ENCODE results near the gene FYB2. TPM values are rescaled to one million over a fixed set of nuclear protein-coding genes. Genes with fewer than 3 reads are reported as not detected.

Gene FYB2
- total RNA-seq, 1 experiment from 2014 or later, result not detected

GRCh38 chr1:56726706-56727105, 92.5 kb downstream of the FYB2 start:
- DNase-seq, result no peak
- BruUV-seq (replicated peaks), result no TSS peak
- TF ChIP-seq EZH2 (IDR thresholded peaks at IDR 0.05; ENCODE audit: low read depth) (no peak), CTCF (conservative IDR thresholded peaks at IDR 0.05) (no peak)

GRCh38 chr1:56719171-56719570, 100.0 kb downstream of the FYB2 start:
- no peak for DNase-seq
- Histone ChIP-seq H3K36me3 (ENCODE audit: low read depth) (no peaks in the 10 kb centered on the region), H3K9me2 (ENCODE audit: insufficient read depth) (no peaks in the 10 kb centered on the region), H3K4me2 (no peak overlapping the region), H2AFZ (no peak overlapping the region), H4K20me1 (ENCODE audit: insufficient read depth) (no peaks in the 10 kb centered on the region), H3K79me2 (ENCODE audit: low read depth) (no peaks in the 10 kb centered on the region), H3F3A (ENCODE audit: insufficient read depth, low read depth) (no peaks in the 10 kb centered on the region), H3K27ac (no peak overlapping the region), H3K4me3 (no peak overlapping the region), H3K9me3 (ENCODE audit: insufficient read depth, low read depth) (no peaks in the 10 kb centered on the region), H3K4me1 (replicated peaks; ENCODE audit: insufficient read depth) (no peaks in the 10 kb centered on the region), H3K27me3 (ENCODE audit: insufficient read depth, low read depth) (no peaks in the 10 kb centered on the region)
- ChIA-PET CTCF (no interaction called here), POLR2A (ENCODE audit: unreplicated experiment) (no interaction called here)
- no peak for TF ChIP-seq EZH2 (IDR thresholded peaks at IDR 0.05; ENCODE audit: low read depth)
- no peak for TF ChIP-seq CTCF (conservative IDR thresholded peaks at IDR 0.05)
- BruUV-seq (replicated peaks), result no TSS peak
- intact Hi-C loops (cut with micrococcal nuclease; ENCODE audit: unreplicated experiment), result no loop called here

More at GRCh38 chr1:56726706-56727105, 92.5 kb downstream of the FYB2 start:
- no peak overlapping the region for H3K4me3 ChIP-seq
- ChIA-PET CTCF (no interaction called here), POLR2A (ENCODE audit: unreplicated experiment) (no interaction called here)
- no peaks in the 10 kb centered on the region for H3F3A ChIP-seq (ENCODE audit: insufficient read depth, low read depth)
- intact Hi-C loops (cut with micrococcal nuclease; ENCODE audit: unreplicated experiment), result no loop called here
- no peaks in the 10 kb centered on the region for H3K36me3 ChIP-seq (ENCODE audit: low read depth)
- no peaks in the 10 kb centered on the region for H3K4me1 ChIP-seq (replicated peaks; ENCODE audit: insufficient read depth)
- H3K27ac ChIP-seq, result no peak overlapping the region
- H3K9me3 ChIP-seq (ENCODE audit: insufficient read depth, low read depth), result no peaks in the 10 kb centered on the region
- no peak overlapping the region for H3K4me2 ChIP-seq
- H3K27me3 ChIP-seq (ENCODE audit: insufficient read depth, low read depth), result no peaks in the 10 kb centered on the region
- no peaks in the 10 kb centered on the region for H4K20me1 ChIP-seq (ENCODE audit: insufficient read depth)
- no peaks in the 10 kb centered on the region for H3K9me2 ChIP-seq (ENCODE audit: insufficient read depth)
- H2AFZ ChIP-seq, result no peak overlapping the region
- H3K79me2 ChIP-seq (ENCODE audit: low read depth), result no peaks in the 10 kb centered on the region

- H3K27ac ChIP-seq, result no peak overlapping the region
- H4K20me1 ChIP-seq (ENCODE audit: insufficient read depth), result no peaks in the 10 kb centered on the region
- ChIA-PET CTCF (no interaction called here), POLR2A (ENCODE audit: unreplicated experiment) (no interaction called here)
- BruUV-seq (replicated peaks), result no TSS peak
- no peak for TF ChIP-seq CTCF (conservative IDR thresholded peaks at IDR 0.05)
- no peak for TF ChIP-seq EZH2 (IDR thresholded peaks at IDR 0.05; ENCODE audit: low read depth)
- H3K4me1 ChIP-seq (replicated peaks; ENCODE audit: insufficient read depth), result peaks cover 13% of the 10 kb centered on the region
- H3K36me3 ChIP-seq (ENCODE audit: low read depth), result no peaks in the 10 kb centered on the region
- H2AFZ ChIP-seq, result no peak overlapping the region
- no peaks in the 10 kb centered on the region for H3K79me2 ChIP-seq (ENCODE audit: low read depth)
- no peak overlapping the region for H3K4me2 ChIP-seq
- H3K9me3 ChIP-seq (ENCODE audit: insufficient read depth, low read depth), result no peaks in the 10 kb centered on the region
- 0 out of 2 replicates have a peak, but pooled peaks cover 13% of the 10 kb centered on the region for H3F3A ChIP-seq (ENCODE audit: insufficient read depth, low read depth)
- intact Hi-C loops (cut with micrococcal nuclease; ENCODE audit: unreplicated experiment), result no loop called here
- H3K27me3 ChIP-seq (ENCODE audit: insufficient read depth, low read depth), result no peaks in the 10 kb centered on the region
- DNase-seq, result peak in 1 of 2 experiments; percentile 39
- H3K4me3 ChIP-seq, result no peak overlapping the region
- no peaks in the 10 kb centered on the region for H3K9me2 ChIP-seq (ENCODE audit: insufficient read depth)
Measured at GRCh38 chr1:56715156-56715555, 104.0 kb downstream of the FYB2 start.
